ENCODE data around the gene KCNS3.

The KCNS3 gene

GRCh38 chr2:17894556-17894955, 16.1 kb downstream of the KCNS3 start:
- no peak for TF ChIP-seq CTCF (IDR thresholded peaks at IDR 0.05; ENCODE audit: borderline replicate concordance, insufficient read depth, low read depth, low read length)
- H3K4me3 ChIP-seq (ENCODE audit: low read depth, low read length) = no peak overlapping the region

- no peak for TF ChIP-seq CTCF (IDR thresholded peaks at IDR 0.05; ENCODE audit: borderline replicate concordance, insufficient read depth, low read depth, low read length)
- H3K4me3 ChIP-seq (ENCODE audit: low read depth, low read length) = no peak overlapping the region
Observed at GRCh38 chr2:17899871-17900270, 21.4 kb downstream of the KCNS3 start.

- no peak for TF ChIP-seq CTCF (IDR thresholded peaks at IDR 0.05; ENCODE audit: borderline replicate concordance, insufficient read depth, low read depth, low read length)
- H3K4me3 ChIP-seq (ENCODE audit: low read depth, low read length) = no peak overlapping the region
Observed at GRCh38 chr2:17901246-17901645, 22.8 kb downstream of the KCNS3 start.

- TF ChIP-seq CTCF (IDR thresholded peaks at IDR 0.05; ENCODE audit: borderline replicate concordance, insufficient read depth, low read depth, low read length) = no peak
- no peak overlapping the region for H3K4me3 ChIP-seq (ENCODE audit: low read depth, low read length)
Observed at GRCh38 chr2:17910980-17911379, 32.5 kb downstream of the KCNS3 start.

- no peak overlapping the region for H3K4me3 ChIP-seq (ENCODE audit: low read depth, low read length)
- TF ChIP-seq CTCF (IDR thresholded peaks at IDR 0.05; ENCODE audit: borderline replicate concordance, insufficient read depth, low read depth, low read length) = no peak
Observed at GRCh38 chr2:17911491-17912260, 33.2 kb downstream of the KCNS3 start.

GRCh38 chr2:17912266-17912691, 33.8 kb downstream of the KCNS3 start:
- no peak overlapping the region for H3K4me3 ChIP-seq (ENCODE audit: low read depth, low read length)
- no peak for TF ChIP-seq CTCF (IDR thresholded peaks at IDR 0.05; ENCODE audit: borderline replicate concordance, insufficient read depth, low read depth, low read length)

- TF ChIP-seq CTCF (IDR thresholded peaks at IDR 0.05; ENCODE audit: borderline replicate concordance, insufficient read depth, low read depth, low read length) = no peak
- H3K4me3 ChIP-seq (ENCODE audit: low read depth, low read length) = no peak overlapping the region
Observed at GRCh38 chr2:17915099-17915498, 36.6 kb downstream of the KCNS3 start.
